ENCODE measurements around the gene GREB1.
"Not testable (repeated sequence)": the region's sequence is repeated elsewhere in the genome, so short reads cannot be mapped to it uniquely, and the experiment has no call there.

The GREB1 gene

DNA sequence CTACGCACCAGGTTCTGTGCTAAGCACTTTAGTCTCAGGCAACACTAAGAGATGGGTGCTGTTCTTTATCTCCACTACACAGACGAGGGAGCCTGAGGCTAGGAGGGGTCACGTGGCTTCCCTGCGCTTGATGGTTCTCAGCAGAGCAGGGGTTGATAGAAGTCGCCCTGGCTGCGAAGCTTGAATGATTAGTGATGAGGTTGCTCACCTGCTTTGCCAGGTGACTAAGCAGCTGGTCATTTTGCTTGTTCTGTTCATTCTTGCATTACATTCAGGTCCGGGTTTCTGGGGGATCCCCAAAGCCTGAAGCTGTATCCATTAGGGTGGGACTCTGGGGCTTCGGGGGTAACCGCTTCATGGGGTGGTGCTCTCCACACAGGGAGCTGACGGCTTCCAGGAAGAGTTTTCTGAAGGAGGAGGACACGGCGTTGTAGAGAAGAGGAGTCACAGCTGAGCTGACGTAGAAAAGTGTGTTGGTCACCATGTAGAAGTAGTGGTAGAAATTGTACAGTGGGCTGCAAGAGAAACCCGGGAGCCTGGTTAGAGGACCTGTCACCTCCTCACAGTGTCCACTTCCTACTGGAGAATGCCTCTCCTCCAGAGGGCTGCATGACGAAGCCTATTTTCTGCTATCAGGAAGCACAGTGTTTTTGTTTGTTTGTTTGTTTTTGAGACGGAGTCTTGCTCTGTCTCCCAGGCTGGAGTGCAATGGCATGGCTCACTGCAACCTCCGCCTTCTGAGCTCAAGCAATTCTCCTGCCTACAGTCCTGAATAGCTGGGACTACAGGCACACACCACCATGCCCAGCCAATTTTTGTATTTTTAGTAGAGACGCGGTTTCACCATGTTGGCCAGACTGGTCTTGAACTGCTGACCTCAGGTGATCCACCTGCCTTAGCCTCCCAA is 124.6 kb downstream of the GREB1 start:
- in situ Hi-C loops (cut with HindIII; ENCODE audit: low sequenced_read_pairs): no loop called here

- in situ Hi-C loops (cut with HindIII; ENCODE audit: low sequenced_read_pairs): no loop called here
These were observed 125.2 kb downstream of the GREB1 start for GRCh38 chr2:11659115-11659475.

DNA sequence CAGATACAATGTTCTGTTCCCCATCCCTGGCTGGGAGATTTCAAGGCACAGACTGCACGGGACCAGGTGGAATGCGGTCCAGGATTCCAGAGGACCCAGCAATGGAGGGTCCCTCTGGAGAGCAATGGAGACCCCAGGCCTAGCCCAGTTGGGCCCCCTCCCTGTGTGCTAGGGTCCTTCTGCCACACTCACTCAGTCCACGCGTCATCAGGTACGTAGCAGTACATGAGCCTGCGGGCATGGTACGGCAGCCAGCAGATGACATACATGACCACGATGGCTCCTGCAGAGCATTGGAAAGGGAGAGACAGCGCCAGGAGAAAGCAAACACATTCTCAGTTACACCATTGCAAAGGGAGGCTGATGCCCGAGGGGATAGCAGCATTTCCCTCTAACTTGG is 126.0 kb downstream of the GREB1 start:
- in situ Hi-C loops (cut with HindIII; ENCODE audit: low sequenced_read_pairs): no loop called here

GRCh38 chr2:11660396-11660795 is 126.6 kb downstream of the GREB1 start:
- in situ Hi-C loops (cut with HindIII; ENCODE audit: low sequenced_read_pairs): not testable (repeated sequence)

GRCh38 chr2:11661891-11662435 is 128.1 kb downstream of the GREB1 start:
- in situ Hi-C loops (cut with HindIII; ENCODE audit: low sequenced_read_pairs): no loop called here

- in situ Hi-C loops (cut with HindIII; ENCODE audit: low sequenced_read_pairs): no loop called here
These were observed 129.0 kb downstream of the GREB1 start for GRCh38 chr2:11662882-11663281.

DNA sequence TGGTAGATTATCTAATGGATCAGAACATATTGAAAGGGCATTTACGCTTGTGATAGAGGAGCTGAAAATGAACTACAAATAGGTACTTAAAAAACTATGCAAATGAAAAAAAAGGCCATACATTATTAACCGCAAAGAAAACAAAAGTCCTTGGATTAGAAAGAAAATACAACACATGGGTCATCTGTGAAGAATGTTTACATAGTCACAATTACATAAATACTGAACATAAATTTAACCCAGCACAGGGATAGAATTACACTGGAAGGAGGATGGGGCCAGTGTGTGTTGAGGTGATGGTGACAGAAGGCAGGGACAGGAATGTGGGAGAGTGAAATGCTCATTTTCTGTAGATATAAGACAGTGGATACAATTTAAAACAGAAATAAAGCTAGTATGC is 129.6 kb downstream of the GREB1 start:
- in situ Hi-C loops (cut with HindIII; ENCODE audit: low sequenced_read_pairs): no loop called here

DNA sequence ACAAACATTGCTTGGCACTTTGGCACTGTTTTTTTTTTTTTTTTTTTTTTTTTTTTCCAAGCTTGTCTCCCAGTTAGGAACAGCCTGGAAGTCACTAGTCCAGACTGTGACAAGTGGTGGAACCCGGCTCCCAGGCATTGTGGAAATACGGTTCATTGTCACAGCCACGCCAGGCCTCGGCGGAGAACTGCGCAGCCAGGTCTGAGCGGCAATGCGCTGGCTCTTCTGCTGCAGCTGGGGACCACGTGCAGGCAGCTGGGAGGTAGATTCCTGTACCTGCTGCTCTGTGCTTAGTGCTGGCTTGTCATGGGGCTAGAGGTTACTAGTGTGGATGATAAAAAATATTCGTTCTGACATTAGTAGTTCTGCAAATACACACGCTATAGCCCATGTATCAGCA is 131.2 kb downstream of the GREB1 start:
- in situ Hi-C loops (cut with HindIII; ENCODE audit: low sequenced_read_pairs): no loop called here

GRCh38 chr2:11665510-11666362 is 131.9 kb downstream of the GREB1 start:
- in situ Hi-C loops (cut with HindIII; ENCODE audit: low sequenced_read_pairs): no loop called here

GRCh38 chr2:11667194-11667593 is 133.3 kb downstream of the GREB1 start:
- in situ Hi-C loops (cut with HindIII; ENCODE audit: low sequenced_read_pairs): no loop called here

DNA sequence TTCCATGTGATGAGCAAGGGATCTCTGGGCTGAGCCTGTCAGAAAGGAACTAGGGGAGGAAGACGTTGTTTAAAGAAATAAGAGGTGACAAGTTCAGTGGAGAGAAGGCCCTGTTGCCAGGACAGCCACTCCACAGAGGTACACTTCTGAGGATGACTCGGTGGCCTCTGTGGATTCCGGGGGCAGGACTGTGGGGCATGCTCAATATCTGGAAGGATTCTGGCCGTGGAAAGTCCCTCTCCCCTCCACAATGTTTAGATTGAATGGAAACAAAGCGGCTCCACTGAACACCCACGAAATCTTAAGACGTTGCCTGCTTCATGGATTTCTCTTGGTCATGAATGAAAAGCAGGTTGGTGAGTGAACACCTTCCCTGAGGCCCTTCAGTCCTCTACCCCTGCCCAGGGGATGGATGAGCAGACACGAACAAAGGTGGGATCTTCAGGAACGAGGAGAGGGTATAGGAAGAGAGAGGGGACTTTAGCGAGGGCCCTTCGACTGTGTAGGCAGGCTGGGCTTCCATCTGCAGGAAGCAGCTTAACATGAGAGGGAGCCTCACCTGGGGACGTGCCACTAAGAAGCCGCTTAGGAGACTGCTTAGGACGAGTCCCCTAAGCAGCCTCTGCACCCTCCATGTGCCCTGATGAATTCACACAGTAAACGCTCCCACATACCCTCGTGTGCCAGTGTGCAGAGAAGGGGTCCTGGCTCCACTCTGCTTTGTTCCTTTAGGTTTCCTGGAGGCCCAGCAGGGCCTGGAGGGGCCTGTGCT is 134.2 kb downstream of the GREB1 start:
- in situ Hi-C loops (cut with HindIII; ENCODE audit: low sequenced_read_pairs): no loop called here

DNA sequence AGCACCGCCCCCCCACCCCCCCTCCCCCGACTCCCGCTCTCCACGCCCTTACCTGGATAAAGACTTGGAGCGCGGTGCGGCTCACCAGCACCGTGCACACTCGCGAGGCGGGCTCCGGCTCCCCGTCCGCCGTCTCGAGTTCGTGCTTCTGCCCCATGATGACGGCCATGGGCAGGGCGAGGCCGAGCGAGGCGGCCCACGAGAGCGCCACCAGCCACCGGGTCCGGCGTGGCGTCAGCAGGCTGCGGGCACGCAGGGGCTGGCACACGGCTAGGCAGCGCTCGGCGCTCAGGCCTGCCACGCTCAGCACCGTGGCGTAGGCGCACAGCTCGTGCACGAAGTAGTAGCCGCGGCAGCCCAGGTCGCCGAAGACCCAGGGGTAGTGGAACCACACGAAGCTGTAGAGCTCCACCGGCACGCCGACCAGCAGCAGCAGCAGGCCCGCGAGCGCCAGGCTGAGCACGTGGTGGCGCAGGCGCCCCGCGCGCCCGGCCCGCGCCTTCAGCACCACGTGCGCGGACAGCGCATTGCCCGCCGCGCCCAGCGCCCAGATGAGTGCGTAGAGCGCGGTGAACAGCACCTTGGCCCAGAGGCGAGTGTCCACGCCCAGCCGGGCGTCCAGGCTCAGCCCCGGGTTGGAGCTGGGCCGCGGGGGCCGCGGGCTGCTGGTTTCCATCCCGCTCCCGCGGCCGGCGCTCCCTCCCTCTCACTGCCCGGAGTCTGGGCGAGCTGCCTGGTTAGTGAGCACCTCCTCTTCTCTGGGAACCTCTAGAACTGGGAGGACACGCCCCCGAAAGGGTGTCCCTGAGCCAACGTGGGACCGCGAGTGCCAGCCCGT is 135.8 kb downstream of the GREB1 start, which contains the start of gene NTSR2:
Gene NTSR2 (minus strand): TSS at position 742 of the 838 bp plus-strand sequence. CDS start 66 bp downstream, at position 676.
- in situ Hi-C loops (cut with HindIII; ENCODE audit: low sequenced_read_pairs): no loop called here

- in situ Hi-C loops (cut with HindIII; ENCODE audit: low sequenced_read_pairs): no loop called here
These were observed 138.6 kb downstream of the GREB1 start for GRCh38 chr2:11672407-11672806.

GRCh38 chr2:11674983-11675382 is 141.1 kb downstream of the GREB1 start:
- in situ Hi-C loops (cut with HindIII; ENCODE audit: low sequenced_read_pairs): no loop called here

GRCh38 chr2:11675423-11676112 is 141.7 kb downstream of the GREB1 start:
- in situ Hi-C loops (cut with HindIII; ENCODE audit: low sequenced_read_pairs): no loop called here

- in situ Hi-C loops (cut with HindIII; ENCODE audit: low sequenced_read_pairs): no loop called here
These were observed 142.8 kb downstream of the GREB1 start for GRCh38 chr2:11676640-11677039.

DNA sequence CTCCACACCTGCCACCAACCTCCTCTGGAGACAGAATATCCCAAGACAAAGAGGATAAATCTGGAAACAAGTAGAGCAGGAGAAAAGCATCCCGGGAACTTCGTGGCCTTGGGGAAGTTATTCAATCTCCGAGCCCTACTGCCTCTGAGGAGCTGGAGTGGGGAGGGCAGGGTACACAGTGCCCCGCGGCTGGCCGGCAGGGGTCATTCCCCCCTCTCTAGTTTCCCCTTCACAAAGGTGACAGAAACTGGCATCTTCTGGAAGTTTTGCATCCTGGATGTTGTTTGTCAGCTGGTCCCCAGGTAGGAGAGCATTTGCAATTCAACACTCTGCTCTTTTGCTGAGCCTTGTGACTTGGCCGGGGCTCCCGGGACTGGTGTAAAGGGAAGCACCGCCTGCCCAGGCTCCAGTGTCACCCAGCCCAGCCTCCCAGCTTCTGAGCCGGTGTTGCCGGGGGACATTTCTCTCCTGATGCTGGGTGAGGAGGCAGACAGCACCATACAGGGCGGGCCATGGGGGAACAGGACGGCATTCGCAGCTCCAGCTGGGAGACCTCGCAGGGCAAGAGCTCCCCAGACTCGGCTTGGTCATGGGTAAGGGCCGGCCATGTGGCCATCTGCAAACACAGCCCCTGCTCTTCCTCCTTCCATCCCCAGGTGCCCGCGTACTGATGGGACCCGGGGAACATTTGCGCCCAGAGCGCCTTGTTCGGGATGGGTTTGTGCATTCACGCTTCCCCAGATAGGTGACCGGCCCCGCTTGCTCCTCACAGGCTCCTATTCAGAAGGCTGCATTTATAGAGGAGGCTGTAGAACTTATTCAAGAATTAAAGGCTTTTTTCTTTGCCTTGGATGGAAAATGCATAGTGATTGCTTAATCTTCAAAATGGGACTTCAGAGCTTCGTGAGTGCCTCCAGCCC is 143.6 kb downstream of the GREB1 start:
- in situ Hi-C loops (cut with HindIII; ENCODE audit: low sequenced_read_pairs): no loop called here

GRCh38 chr2:11678306-11678960 is 144.6 kb downstream of the GREB1 start:
- in situ Hi-C loops (cut with HindIII; ENCODE audit: low sequenced_read_pairs): no loop called here
